ENCODE data around the gene NCKAP5.

Gene NCKAP5

DNA sequence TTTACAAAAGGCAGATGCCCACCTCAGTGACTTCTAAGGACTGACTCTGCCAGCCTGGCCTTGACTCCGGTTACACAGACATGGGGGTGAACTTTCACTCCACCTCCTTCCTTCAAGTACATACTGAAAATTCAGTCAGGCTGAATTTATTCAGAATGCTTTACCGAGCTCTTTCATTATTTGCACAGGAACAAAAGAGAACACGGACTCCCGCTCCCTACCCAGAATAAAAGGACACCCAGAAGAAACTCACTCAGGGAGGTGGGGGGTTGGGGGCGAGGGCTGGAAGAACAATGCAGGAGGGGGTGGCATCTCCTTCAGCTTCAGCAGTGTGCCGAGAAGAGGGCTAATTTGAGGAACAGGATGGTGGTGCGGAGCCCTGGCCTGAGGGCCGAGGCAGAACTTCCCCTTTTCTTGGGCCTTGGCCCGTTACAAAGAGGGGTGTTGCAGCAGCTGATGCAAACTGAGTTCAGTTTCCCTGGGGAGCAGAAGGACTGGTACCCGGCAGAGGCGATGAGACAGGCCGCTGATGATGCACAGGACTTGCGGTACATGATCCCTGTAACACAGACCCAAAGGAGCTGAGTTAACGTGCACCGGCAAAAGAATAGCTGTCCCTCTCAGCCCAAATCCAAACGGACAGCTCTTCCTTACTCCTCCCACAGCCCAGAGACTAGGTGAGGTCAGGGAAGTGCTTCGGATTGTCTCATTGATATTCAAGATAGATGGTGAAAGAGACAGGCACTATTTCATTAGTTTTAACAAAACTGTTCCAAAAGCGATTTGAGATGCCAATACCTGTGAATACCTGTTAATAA lies 922.3 kb downstream of the NCKAP5 start:
- H3K4me3 ChIP-seq (ENCODE audit: low read depth, low read length): no peak overlapping the region
- no peak for DNase-seq (ENCODE audit: low read depth)
- TF ChIP-seq, protein P1, sequence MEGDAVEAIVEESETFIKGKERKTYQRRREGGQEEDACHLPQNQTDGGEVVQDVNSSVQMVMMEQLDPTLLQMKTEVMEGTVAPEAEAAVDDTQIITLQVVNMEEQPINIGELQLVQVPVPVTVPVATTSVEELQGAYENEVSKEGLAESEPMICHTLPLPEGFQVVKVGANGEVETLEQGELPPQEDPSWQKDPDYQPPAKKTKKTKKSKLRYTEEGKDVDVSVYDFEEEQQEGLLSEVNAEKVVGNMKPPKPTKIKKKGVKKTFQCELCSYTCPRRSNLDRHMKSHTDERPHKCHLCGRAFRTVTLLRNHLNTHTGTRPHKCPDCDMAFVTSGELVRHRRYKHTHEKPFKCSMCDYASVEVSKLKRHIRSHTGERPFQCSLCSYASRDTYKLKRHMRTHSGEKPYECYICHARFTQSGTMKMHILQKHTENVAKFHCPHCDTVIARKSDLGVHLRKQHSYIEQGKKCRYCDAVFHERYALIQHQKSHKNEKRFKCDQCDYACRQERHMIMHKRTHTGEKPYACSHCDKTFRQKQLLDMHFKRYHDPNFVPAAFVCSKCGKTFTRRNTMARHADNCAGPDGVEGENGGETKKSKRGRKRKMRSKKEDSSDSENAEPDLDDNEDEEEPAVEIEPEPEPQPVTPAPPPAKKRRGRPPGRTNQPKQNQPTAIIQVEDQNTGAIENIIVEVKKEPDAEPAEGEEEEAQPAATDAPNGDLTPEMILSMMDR (IDR thresholded peaks at IDR 0.05; ENCODE audit: control insufficient read depth, extremely low read depth, insufficient read depth): no peak

GRCh38 chr2:132645176-132645575 lies 923.1 kb downstream of the NCKAP5 start:
- H3K4me3 ChIP-seq (ENCODE audit: low read depth, low read length): no peak overlapping the region
- no peak for DNase-seq (ENCODE audit: low read depth)
- TF ChIP-seq, protein P1 (IDR thresholded peaks at IDR 0.05; ENCODE audit: control insufficient read depth, extremely low read depth, insufficient read depth): no peak

DNA sequence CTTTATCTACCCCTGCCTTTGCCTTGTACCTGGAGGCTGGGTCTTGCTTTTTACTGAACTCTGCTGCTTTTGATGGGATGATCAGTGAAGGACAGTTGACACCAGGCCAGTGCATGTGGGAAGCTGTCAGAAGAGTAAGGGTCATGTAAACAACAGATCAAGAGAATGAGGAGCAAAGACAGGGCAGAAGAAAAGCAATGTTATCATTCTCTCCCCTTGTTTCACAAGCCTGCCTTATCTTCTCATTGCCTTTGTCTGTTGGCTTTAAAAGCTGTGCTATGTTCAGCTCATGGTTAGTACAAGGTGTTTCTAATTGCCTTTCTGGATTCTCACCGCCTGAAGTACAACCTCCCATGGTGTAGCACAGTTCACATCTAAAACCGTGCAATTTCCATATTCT lies 925.8 kb downstream of the NCKAP5 start:
- no peak overlapping the region for H3K4me3 ChIP-seq (ENCODE audit: low read depth, low read length)
- no peak for DNase-seq (ENCODE audit: low read depth)
- TF ChIP-seq, protein P1 (IDR thresholded peaks at IDR 0.05; ENCODE audit: control insufficient read depth, extremely low read depth, insufficient read depth): no peak

- DNase-seq (ENCODE audit: low read depth): no peak
- no peak overlapping the region for H3K4me3 ChIP-seq (ENCODE audit: low read depth, low read length)
- TF ChIP-seq, protein P1 (IDR thresholded peaks at IDR 0.05; ENCODE audit: control insufficient read depth, extremely low read depth, insufficient read depth): no peak
These were observed 926.4 kb downstream of the NCKAP5 start for GRCh38 chr2:132641819-132642218.

GRCh38 chr2:132640116-132640515 lies 928.1 kb downstream of the NCKAP5 start:
- DNase-seq (ENCODE audit: low read depth): no peak
- TF ChIP-seq, protein P1 (IDR thresholded peaks at IDR 0.05; ENCODE audit: control insufficient read depth, extremely low read depth, insufficient read depth): no peak
- no peak overlapping the region for H3K4me3 ChIP-seq (ENCODE audit: low read depth, low read length)

GRCh38 chr2:132638313-132639040 lies 929.8 kb downstream of the NCKAP5 start:
- DNase-seq (ENCODE audit: low read depth): no peak
- no peak overlapping the region for H3K4me3 ChIP-seq (ENCODE audit: low read depth, low read length)
- TF ChIP-seq, protein P1 (IDR thresholded peaks at IDR 0.05; ENCODE audit: control insufficient read depth, extremely low read depth, insufficient read depth): no peak

Data from LNCaP clone FGC (cell line).